ENCODE data around the gene LRRD1. TPM values are rescaled to one million over a fixed set of nuclear protein-coding genes. Genes with fewer than 3 reads are reported as not detected.
"Not testable (repeated sequence)": the region's sequence is repeated elsewhere in the genome, so short reads cannot be mapped to it uniquely, and the experiment has no call there.

The LRRD1 gene
- total RNA-seq, 1 donor from 2014 or later, result 0.11 TPM

- intact Hi-C loops (cut with micrococcal nuclease), result not testable (repeated sequence)
Measured at GRCh38 chr7:92142791-92143190, 36.2 kb downstream of the LRRD1 start.

- intact Hi-C loops (cut with micrococcal nuclease), result no loop called here
Measured at GRCh38 chr7:92141161-92141560, 37.8 kb downstream of the LRRD1 start.

- intact Hi-C loops (cut with micrococcal nuclease), result loop anchor here (10.0 kb wide), 3 partner anchors 457 to 1793 kb away; partner anchors contain the start of genes FAM133B, GTPBP10 and SAMD9
Measured at GRCh38 chr7:92137557-92137956, 41.4 kb downstream of the LRRD1 start.

- intact Hi-C loops (cut with micrococcal nuclease), result loop anchor here (10.0 kb wide), 3 partner anchors 460 to 1790 kb away; partner anchors contain the start of genes FAM133B, GTPBP10 and SAMD9
Measured at GRCh38 chr7:92135052-92135889, 43.7 kb downstream of the LRRD1 start.

- intact Hi-C loops (cut with micrococcal nuclease), result loop anchor here (1.0 to 10.0 kb wide), 9 partner anchors 44 to 1790 kb away; partner anchors contain the start of genes AKAP9, ANKIB1, FAM133B and GTPBP10
Measured at GRCh38 chr7:92134271-92135051, 44.5 kb downstream of the LRRD1 start, which contains the start of gene CYP51A1. Gene CYP51A1 (minus strand): TSS chr7:92134477. CDS start chr7:92134364, 113 bp downstream.

GRCh38 chr7:92133737-92134270 lies 45.1 kb downstream of the LRRD1 start:
- intact Hi-C loops (cut with micrococcal nuclease), result loop anchor here (1.0 to 10.0 kb wide), 9 partner anchors 44 to 1789 kb away; partner anchors contain the start of genes AKAP9, ANKIB1, FAM133B and GTPBP10

- intact Hi-C loops (cut with micrococcal nuclease), result loop anchor here (10.0 kb wide), 3 partner anchors 462 to 1788 kb away; partner anchors contain the start of genes FAM133B, GTPBP10 and SAMD9
Measured at GRCh38 chr7:92133133-92133736, 45.7 kb downstream of the LRRD1 start.

GRCh38 chr7:92131764-92132330 lies 47.1 kb downstream of the LRRD1 start:
- intact Hi-C loops (cut with micrococcal nuclease), result loop anchor here (10.0 kb wide), 3 partner anchors 463 to 1787 kb away; partner anchors contain the start of genes FAM133B, GTPBP10 and SAMD9

- intact Hi-C loops (cut with micrococcal nuclease), result loop anchor here (10.0 kb wide), 3 partner anchors 464 to 1786 kb away; partner anchors contain the start of genes FAM133B, GTPBP10 and SAMD9
Measured at GRCh38 chr7:92131093-92131492, 47.8 kb downstream of the LRRD1 start.

GRCh38 chr7:92121681-92122080 lies 57.3 kb downstream of the LRRD1 start:
- intact Hi-C loops (cut with micrococcal nuclease), result no loop called here

GRCh38 chr7:92119213-92119759 lies 59.7 kb downstream of the LRRD1 start:
- intact Hi-C loops (cut with micrococcal nuclease), result no loop called here

- intact Hi-C loops (cut with micrococcal nuclease), result no loop called here
Measured at GRCh38 chr7:92116949-92117348, 62.0 kb downstream of the LRRD1 start.

- intact Hi-C loops (cut with micrococcal nuclease), result no loop called here
Measured at GRCh38 chr7:92115821-92116220, 63.1 kb downstream of the LRRD1 start.

GRCh38 chr7:92110857-92111256 lies 68.1 kb downstream of the LRRD1 start:
- intact Hi-C loops (cut with micrococcal nuclease), result no loop called here

- intact Hi-C loops (cut with micrococcal nuclease), result no loop called here
Measured at GRCh38 chr7:92108821-92109220, 70.1 kb downstream of the LRRD1 start.

GRCh38 chr7:92102862-92103261 lies 76.1 kb downstream of the LRRD1 start:
- intact Hi-C loops (cut with micrococcal nuclease), result not testable (repeated sequence)

- intact Hi-C loops (cut with micrococcal nuclease), result no loop called here
Measured at GRCh38 chr7:92100534-92100933, 78.4 kb downstream of the LRRD1 start.

GRCh38 chr7:92095380-92095779 lies 83.6 kb downstream of the LRRD1 start:
- intact Hi-C loops (cut with micrococcal nuclease), result no loop called here
